A673 (cell line): ENCODE measurements around the gene CCDC159. TPM values are rescaled to one million over a fixed set of nuclear protein-coding genes. Genes with fewer than 3 reads are reported as not detected.
"Not testable (repeated sequence)": the region's sequence is repeated elsewhere in the genome, so short reads cannot be mapped to it uniquely, and the experiment has no call there.

Experiments used
- BruUV-seq: library from RNA; stranded (reverse); fragments of 400-500 nt; replicated peaks from 2 replicates; lab custom pipeline; 2021; lab: Mats Ljungman, UMichigan
- CTCF ChIA-PET: fragments of 300-600 bp; sonication (Branson Sonifier 250); formaldehyde crosslinking; loops from one replicate; lab custom pipeline; 2022; ENCODE audit warnings: antibody characterized with exemption; lab: Charles Lee
- POLR2A ChIA-PET: fragments of 300-600 bp; sonication (Branson Sonifier 250); formaldehyde crosslinking; loops from one replicate; lab custom pipeline; 2022; ENCODE audit warnings: antibody characterized with exemption; ENCODE audit not compliant: low non-redundant PET; lab: Charles Lee
- DNase-seq: peaks from one replicate; pipeline ENCODE4 v3.0.0-alpha.2; 2015; ENCODE audit warnings: low spot score
- H3K27ac ChIP-seq: fragments of 200-600 bp; sonication (generic); 2 replicates; pipeline ENCODE4 v1.5.1; 2016; ENCODE audit warnings: mixed run types, low read depth, mild to moderate bottlenecking, mixed read lengths, antibody characterized with exemption, low read length; ENCODE audit not compliant: poor library complexity, severe bottlenecking
- H3K27me3 ChIP-seq: fragments of 200-600 bp; sonication (generic); replicated peaks from 2 replicates; pipeline ENCODE4 v1.6.1; 2017; ENCODE audit warnings: mixed run types, low read depth, mild to moderate bottlenecking, mixed read lengths, antibody characterized with exemption, low read length; ENCODE audit not compliant: insufficient read depth, poor library complexity
- H3K36me3 ChIP-seq: fragments of 200-600 bp; sonication (generic); 2 replicates; pipeline ENCODE4 v1.6.1; 2016; ENCODE audit warnings: mixed run types, mild to moderate bottlenecking, mixed read lengths, antibody characterized with exemption, low read length; ENCODE audit not compliant: insufficient read depth, poor library complexity, severe bottlenecking
- H3K4me1 ChIP-seq: fragments of 200-600 bp; sonication (generic); 2 replicates; pipeline ENCODE4 v1.6.1; 2017; ENCODE audit warnings: mixed run types, mild to moderate bottlenecking, mixed read lengths, antibody characterized with exemption, low read length; ENCODE audit not compliant: insufficient read depth, poor library complexity, severe bottlenecking
- H3K4me3 ChIP-seq: fragments of 200-600 bp; sonication (generic); 2 replicates; pipeline ENCODE4 v1.5.1; 2016; ENCODE audit warnings: low read depth, mixed run types, mild to moderate bottlenecking, mixed read lengths, low read length; ENCODE audit not compliant: poor library complexity, severe bottlenecking
- H3K9me3 ChIP-seq: fragments of 200-600 bp; sonication (generic); 2 replicates; pipeline ENCODE4 v1.6.1; 2016; ENCODE audit warnings: mixed run types, low read depth, mild to moderate bottlenecking, mixed read lengths, antibody characterized with exemption, low read length; ENCODE audit not compliant: poor library complexity, severe bottlenecking
- EZH2 ChIP-seq: fragments of 200-600 bp; sonication (generic); IDR thresholded peaks from 2 replicates; pipeline ENCODE4 v1.6.1; 2017; ENCODE audit warnings: borderline replicate concordance, low read depth, mild to moderate bottlenecking, mixed read lengths, antibody characterized with exemption, low read length; ENCODE audit not compliant: poor library complexity, severe bottlenecking
- intact Hi-C: fragments of 100-400 bp; cut with micrococcal nuclease; formaldehyde crosslinking; loops from one replicate; pipeline ENCODE4 v1.10.0; 2022; ENCODE audit not compliant: unreplicated experiment
- total RNA-seq: library from RNA; stranded (reverse); gene quantifications from 2 replicates; pipeline ENCODE4 v1.2.3, GENCODE V29; 2021
- TF ChIP-seq, protein P1 (sequence below): fragments of 300-800, 200-600 bp; sonication (generic); conservative IDR thresholded peaks from 2 replicates; pipeline ENCODE4 v1.5.1; 2017; ENCODE audit warnings: low read depth, mild to moderate bottlenecking, antibody characterized with exemption, low read length, moderate library complexity, mixed read lengths

CCDC159 gene
- total RNA-seq, 1 experiment from 2014 or later: 7.9 TPM

- peaks cover 23% of the 10 kb centered on the region for H3K36me3 ChIP-seq
- no peaks in the 10 kb centered on the region for H3K27me3 ChIP-seq
- POLR2A ChIA-PET: interaction anchor here (0.6 kb wide), 1 partner anchor 1653 kb away, joined by 3 read pairs; no protein-coding TSS in a partner anchor
- H3K9me3 ChIP-seq: no peaks in the 10 kb centered on the region
- H3K4me1 ChIP-seq: no peaks in the 10 kb centered on the region
- CTCF ChIA-PET: interaction anchor here (0.6 kb wide), 1 partner anchor 45 kb away, joined by 3 read pairs; no protein-coding TSS in a partner anchor
- no peak for TF ChIP-seq EZH2
- TF ChIP-seq, protein P1, sequence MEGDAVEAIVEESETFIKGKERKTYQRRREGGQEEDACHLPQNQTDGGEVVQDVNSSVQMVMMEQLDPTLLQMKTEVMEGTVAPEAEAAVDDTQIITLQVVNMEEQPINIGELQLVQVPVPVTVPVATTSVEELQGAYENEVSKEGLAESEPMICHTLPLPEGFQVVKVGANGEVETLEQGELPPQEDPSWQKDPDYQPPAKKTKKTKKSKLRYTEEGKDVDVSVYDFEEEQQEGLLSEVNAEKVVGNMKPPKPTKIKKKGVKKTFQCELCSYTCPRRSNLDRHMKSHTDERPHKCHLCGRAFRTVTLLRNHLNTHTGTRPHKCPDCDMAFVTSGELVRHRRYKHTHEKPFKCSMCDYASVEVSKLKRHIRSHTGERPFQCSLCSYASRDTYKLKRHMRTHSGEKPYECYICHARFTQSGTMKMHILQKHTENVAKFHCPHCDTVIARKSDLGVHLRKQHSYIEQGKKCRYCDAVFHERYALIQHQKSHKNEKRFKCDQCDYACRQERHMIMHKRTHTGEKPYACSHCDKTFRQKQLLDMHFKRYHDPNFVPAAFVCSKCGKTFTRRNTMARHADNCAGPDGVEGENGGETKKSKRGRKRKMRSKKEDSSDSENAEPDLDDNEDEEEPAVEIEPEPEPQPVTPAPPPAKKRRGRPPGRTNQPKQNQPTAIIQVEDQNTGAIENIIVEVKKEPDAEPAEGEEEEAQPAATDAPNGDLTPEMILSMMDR: no peak
- intact Hi-C loops: loop anchor here (5.0 kb wide), 1 partner anchor 266 kb away; no protein-coding TSS in a partner anchor
- H3K4me3 ChIP-seq: peak overlapping the region; percentile 78
- no peak for DNase-seq
- no TSS peak for BruUV-seq
- peak overlapping the region; percentile 62 for H3K27ac ChIP-seq
Measured at GRCh38 chr19:11338569-11339253, 7.6 kb upstream of the CCDC159 start.

- CTCF ChIA-PET: interaction anchor here (0.6 to 0.8 kb wide), 2 partner anchors 42 to 45 kb away, joined by 3 to 8 read pairs; no protein-coding TSS in a partner anchor
- Histone ChIP-seq H3K9me3 (no peaks in the 10 kb centered on the region), H3K4me1 (peaks cover 6% of the 10 kb centered on the region), H3K36me3 (peaks cover 18% of the 10 kb centered on the region), H3K4me3 (peak within 1 kb of the TSS; percentile 78), H3K27ac (peak within 1 kb of the TSS; percentile 62), H3K27me3 (no peaks in the 10 kb centered on the region)
- intact Hi-C loops: loop anchor here (5.0 kb wide), 1 partner anchor 267 kb away; no protein-coding TSS in a partner anchor
- POLR2A ChIA-PET: interaction anchor here (0.5 to 0.7 kb wide), 2 partner anchors 42 to 45 kb away, joined by 3 to 4 read pairs; no protein-coding TSS in a partner anchor
- TF ChIP-seq, protein P1: no peak
- DNase-seq: peak; percentile 95
- no TSS peak for BruUV-seq
Measured at GRCh38 chr19:11339254-11340098, 6.8 kb upstream of the CCDC159 start, which contains the start of gene RAB3D. RAB3D (minus strand) TSS chr19:11339657; CDS start chr19:11337399, 2,258 bp downstream.

GRCh38 chr19:11340099-11340467 lies 6.2 kb upstream of the CCDC159 start:
- intact Hi-C loops, DNase-seq, H3K4me1 ChIP-seq, H3K9me3 ChIP-seq, H3K27me3 ChIP-seq, BruUV-seq: not testable (repeated sequence)
- H3K27ac ChIP-seq: peak overlapping the region; percentile 62
- ChIA-PET POLR2A (interaction anchor here (0.5 to 0.7 kb wide), 2 partner anchors 41 to 46 kb away, joined by 3 to 4 read pairs; no protein-coding TSS in a partner anchor), CTCF (interaction anchor here (0.8 kb wide), 1 partner anchor 46 kb away, joined by 8 read pairs; no protein-coding TSS in a partner anchor)
- peaks cover 13% of the 10 kb centered on the region for H3K36me3 ChIP-seq
- H3K4me3 ChIP-seq: peak overlapping the region; percentile 78
